ENCODE results near the gene ZDHHC14.

Gene ZDHHC14

GRCh38 chr6:157711060-157711459, 330.1 kb downstream of the ZDHHC14 start:
- Histone ChIP-seq H3K27me3 (ENCODE audit: insufficient read depth, poor library complexity, severe bottlenecking) (no peaks in the 10 kb centered on the region), H3K27ac (replicated peaks) (no peak overlapping the region), H3K4me3 (replicated peaks; ENCODE audit: insufficient read depth, low read length) (no peak overlapping the region)
- peak in 1 of 2 experiments; percentile 8 for DNase-seq (ENCODE audit: low read depth in 1 of 2, low spot score in 1 of 2)
- TF ChIP-seq CTCF (IDR thresholded peaks at IDR 0.05; ENCODE audit: insufficient read depth, low read length) = no peak
- TF ChIP-seq GABPA (IDR thresholded peaks at IDR 0.05; ENCODE audit: low read depth) = no peak
- no peak for TF ChIP-seq REST (IDR thresholded peaks at IDR 0.05; ENCODE audit: insufficient replicate concordance, low read depth)
- no peak for TF ChIP-seq POLR2AphosphoS5 (IDR thresholded peaks at IDR 0.05; ENCODE audit: low read depth)
- TF ChIP-seq SPI1 (IDR thresholded peaks at IDR 0.05; ENCODE audit: borderline replicate concordance, low read depth) = no peak

GRCh38 chr6:157712585-157713295, 331.8 kb downstream of the ZDHHC14 start:
- no peak for DNase-seq (ENCODE audit: low read depth in 1 of 2, low spot score in 1 of 2)
- no peaks in the 10 kb centered on the region for H3K27me3 ChIP-seq (ENCODE audit: insufficient read depth, poor library complexity, severe bottlenecking)
- no peak overlapping the region for H3K4me3 ChIP-seq (replicated peaks; ENCODE audit: insufficient read depth, low read length)
- H3K27ac ChIP-seq (replicated peaks) = no peak overlapping the region
- no peak for TF ChIP-seq REST (IDR thresholded peaks at IDR 0.05; ENCODE audit: insufficient replicate concordance, low read depth)
- no peak for TF ChIP-seq POLR2AphosphoS5 (IDR thresholded peaks at IDR 0.05; ENCODE audit: low read depth)
- TF ChIP-seq CTCF (IDR thresholded peaks at IDR 0.05; ENCODE audit: insufficient read depth, low read length) = no peak
- TF ChIP-seq GABPA (IDR thresholded peaks at IDR 0.05; ENCODE audit: low read depth) = no peak
- TF ChIP-seq SPI1 (IDR thresholded peaks at IDR 0.05; ENCODE audit: borderline replicate concordance, low read depth) = no peak

GRCh38 chr6:157713451-157714152, 332.6 kb downstream of the ZDHHC14 start:
- no peak overlapping the region for H3K4me3 ChIP-seq (replicated peaks; ENCODE audit: insufficient read depth, low read length)
- no peak for DNase-seq (ENCODE audit: low read depth in 1 of 2, low spot score in 1 of 2)
- no peak for TF ChIP-seq GABPA (IDR thresholded peaks at IDR 0.05; ENCODE audit: low read depth)
- TF ChIP-seq SPI1 (IDR thresholded peaks at IDR 0.05; ENCODE audit: borderline replicate concordance, low read depth) = no peak
- TF ChIP-seq POLR2AphosphoS5 (IDR thresholded peaks at IDR 0.05; ENCODE audit: low read depth) = no peak
- no peak for TF ChIP-seq CTCF (IDR thresholded peaks at IDR 0.05; ENCODE audit: insufficient read depth, low read length)
- no peak for TF ChIP-seq REST (IDR thresholded peaks at IDR 0.05; ENCODE audit: insufficient replicate concordance, low read depth)
- no peak overlapping the region for H3K27ac ChIP-seq (replicated peaks)
- H3K27me3 ChIP-seq (ENCODE audit: insufficient read depth, poor library complexity, severe bottlenecking) = no peaks in the 10 kb centered on the region
